Panc1 (cell line): ENCODE measurements around the gene DGKZ. TPM values are rescaled to one million over a fixed set of nuclear protein-coding genes. Genes with fewer than 3 reads are reported as not detected.

Source experiments
- ATAC-seq: fragments of 200-7000 bp; cut with Tn5 transposase; 2 replicates; pipeline ENCODE4 v1.9.1; 2020; ENCODE audit warnings: mild to moderate bottlenecking, moderate library complexity
- BruUV-seq: library from RNA; stranded (reverse); fragments of 400-500 nt; replicated peaks from 2 replicates; lab custom pipeline; 2021; lab: Mats Ljungman, UMichigan
- CTCF ChIA-PET: fragments of 300-600 bp; sonication (Branson Sonifier 250); formaldehyde crosslinking; loops from one replicate; lab custom pipeline; 2022; ENCODE audit warnings: antibody characterized with exemption; lab: Charles Lee
- POLR2A ChIA-PET: fragments of 300-600 bp; sonication (Branson Sonifier 250); formaldehyde crosslinking; loops from one replicate; lab custom pipeline; 2022; ENCODE audit warnings: antibody characterized with exemption; lab: Charles Lee
- DNase-seq: peaks from one replicate; pipeline ENCODE4 v3.0.0-alpha.2; 2010; ENCODE audit warnings: low read depth, low spot score
- H3K27ac ChIP-seq: 2 replicates; pipeline ENCODE4 v1.5.1; 2011; ENCODE audit warnings: mild to moderate bottlenecking, low read length, inconsistent platforms
- H3K27me3 ChIP-seq: fragments of 200-500 bp; sonication (Bioruptor generic); 2 replicates; pipeline ENCODE4 v1.6.0; 2014; ENCODE audit warnings: low read length, inconsistent platforms; ENCODE audit not compliant: control insufficient read depth, insufficient read depth
- H3K36me3 ChIP-seq: fragments of 200-500 bp; sonication (Bioruptor generic); 2 replicates; pipeline ENCODE4 v1.5.1; 2014; ENCODE audit warnings: inconsistent platforms, mild to moderate bottlenecking, low read length, moderate library complexity; ENCODE audit not compliant: control insufficient read depth, insufficient read depth
- H3K4me1 ChIP-seq: 2 replicates; pipeline ENCODE4 v1.5.1; 2011; ENCODE audit warnings: inconsistent platforms, mild to moderate bottlenecking, low read length, moderate library complexity; ENCODE audit not compliant: control insufficient read depth, insufficient read depth
- H3K4me3 ChIP-seq, 2 experiments: 2 replicates each; pipeline ENCODE4 v1.5.1; 2011 to 2012; ENCODE audit warnings: low read depth in 2 of 2, low read length in 2 of 2, mild to moderate bottlenecking in 2 of 2, inconsistent platforms in 1 of 2, moderate library complexity in 1 of 2
- H3K9me3 ChIP-seq: fragments of 200-500 bp; sonication (Bioruptor generic); 2 replicates; pipeline ENCODE4 v1.5.1; 2014; ENCODE audit warnings: low read depth, mild to moderate bottlenecking, inconsistent platforms, low read length, moderate library complexity; ENCODE audit not compliant: control insufficient read depth, insufficient read depth
- POLR2AphosphoS5 ChIP-seq: IDR thresholded peaks from 2 replicates; pipeline ENCODE4 v1.6.1; 2012; ENCODE audit warnings: mild to moderate bottlenecking, low read depth, low read length, moderate library complexity
- REST ChIP-seq, 2 experiments: IDR thresholded peaks; 2 replicates each; pipeline ENCODE4 v1.6.1; 2011 to 2012; ENCODE audit warnings: low read depth in 2 of 2, control low read depth in 1 of 2, low read length in 1 of 2, mild to moderate bottlenecking in 1 of 2, moderate library complexity in 1 of 2; ENCODE audit not compliant: insufficient read depth in 1 of 2
- SIN3A ChIP-seq: IDR thresholded peaks from 2 replicates; pipeline ENCODE4 v1.6.1; 2012; ENCODE audit warnings: low read depth, mild to moderate bottlenecking, low read length, moderate library complexity, borderline replicate concordance; ENCODE audit not compliant: insufficient read depth
- TCF7L2 ChIP-seq: IDR thresholded peaks from 2 replicates; pipeline ENCODE4 v1.6.1; 2011; ENCODE audit warnings: mild to moderate bottlenecking, low read depth, low read length, inconsistent platforms
- in situ Hi-C: cut with HindIII; loops from 2 replicates; pipeline ENCODE4 v1.10.0; 2016; ENCODE audit warnings: low sequenced_read_pairs, low pct_unique_long_range_greater_than_20kb
- intact Hi-C: fragments of 100-400 bp; cut with micrococcal nuclease; formaldehyde crosslinking; loops from one replicate; pipeline ENCODE4 v1.10.0; 2022; ENCODE audit not compliant: unreplicated experiment
- total RNA-seq: library from RNA; stranded (reverse); gene quantifications from one replicate; pipeline ENCODE4 v1.2.1, GENCODE V29; 2021; ENCODE audit not compliant: unreplicated experiment
- TF ChIP-seq, protein P1 (sequence below): fragments of 450-650 bp; IDR thresholded peaks from 2 replicates; pipeline ENCODE4 v1.5.1; 2017; ENCODE audit warnings: mild to moderate bottlenecking

Gene DGKZ
- total RNA-seq, 1 experiment from 2014 or later: 104 TPM

GRCh38 chr11:46374815-46375214, 27.6 kb downstream of the DGKZ start:
- in situ Hi-C loops (no loop called here), intact Hi-C loops (no loop called here)
- DNase-seq (no peak), ATAC-seq (no peak)
- H3K27me3 ChIP-seq: no peaks in the 10 kb centered on the region
- H3K36me3 ChIP-seq: no peaks in the 10 kb centered on the region
- no peak overlapping the region for H3K27ac ChIP-seq
- H3K4me3 ChIP-seq: no peak overlapping the region
- no TSS peak for BruUV-seq
- ChIA-PET CTCF (no interaction called here), POLR2A (no interaction called here)
- H3K4me1 ChIP-seq: peaks cover 13% of the 10 kb centered on the region
- TF ChIP-seq REST (IDR thresholded peaks at IDR 0.05; ENCODE audit: insufficient read depth in 1 of 2, low read depth in 2 of 2, low read length in 1 of 2) (no peak), POLR2AphosphoS5 (no peak), TCF7L2 (no peak), SIN3A (no peak)
- TF ChIP-seq, protein P1, sequence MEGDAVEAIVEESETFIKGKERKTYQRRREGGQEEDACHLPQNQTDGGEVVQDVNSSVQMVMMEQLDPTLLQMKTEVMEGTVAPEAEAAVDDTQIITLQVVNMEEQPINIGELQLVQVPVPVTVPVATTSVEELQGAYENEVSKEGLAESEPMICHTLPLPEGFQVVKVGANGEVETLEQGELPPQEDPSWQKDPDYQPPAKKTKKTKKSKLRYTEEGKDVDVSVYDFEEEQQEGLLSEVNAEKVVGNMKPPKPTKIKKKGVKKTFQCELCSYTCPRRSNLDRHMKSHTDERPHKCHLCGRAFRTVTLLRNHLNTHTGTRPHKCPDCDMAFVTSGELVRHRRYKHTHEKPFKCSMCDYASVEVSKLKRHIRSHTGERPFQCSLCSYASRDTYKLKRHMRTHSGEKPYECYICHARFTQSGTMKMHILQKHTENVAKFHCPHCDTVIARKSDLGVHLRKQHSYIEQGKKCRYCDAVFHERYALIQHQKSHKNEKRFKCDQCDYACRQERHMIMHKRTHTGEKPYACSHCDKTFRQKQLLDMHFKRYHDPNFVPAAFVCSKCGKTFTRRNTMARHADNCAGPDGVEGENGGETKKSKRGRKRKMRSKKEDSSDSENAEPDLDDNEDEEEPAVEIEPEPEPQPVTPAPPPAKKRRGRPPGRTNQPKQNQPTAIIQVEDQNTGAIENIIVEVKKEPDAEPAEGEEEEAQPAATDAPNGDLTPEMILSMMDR: no peak
- H3K9me3 ChIP-seq: no peaks in the 10 kb centered on the region

DNA sequence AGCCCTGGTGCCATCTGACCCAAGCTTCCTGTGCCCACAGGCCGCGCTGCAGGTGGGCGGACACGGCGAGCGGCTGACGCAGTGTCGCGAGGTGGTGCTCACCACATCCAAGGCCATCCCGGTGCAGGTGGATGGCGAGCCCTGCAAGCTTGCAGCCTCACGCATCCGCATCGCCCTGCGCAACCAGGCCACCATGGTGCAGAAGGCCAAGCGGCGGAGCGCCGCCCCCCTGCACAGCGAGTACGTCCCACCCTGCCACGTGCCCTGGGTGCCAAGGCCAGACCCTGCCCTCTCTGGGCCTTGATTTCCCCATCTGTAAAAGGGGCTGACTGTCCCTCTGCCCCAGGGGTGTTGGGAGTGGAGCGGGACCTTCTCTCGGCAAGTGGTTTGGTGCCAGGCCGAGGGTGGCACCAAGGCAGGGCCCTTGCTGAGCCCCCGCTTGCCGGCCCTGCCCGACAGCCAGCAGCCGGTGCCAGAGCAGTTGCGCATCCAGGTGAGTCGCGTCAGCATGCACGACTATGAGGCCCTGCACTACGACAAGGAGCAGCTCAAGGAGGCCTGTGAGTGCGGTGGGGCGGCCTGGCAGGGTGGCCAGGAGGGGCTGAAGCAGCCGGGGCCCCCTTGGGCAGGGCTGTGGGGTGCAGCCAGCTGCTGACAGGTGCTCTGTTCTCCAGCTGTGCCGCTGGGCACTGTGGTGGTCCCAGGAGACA, 28.3 kb downstream of the DGKZ start:
- BruUV-seq: no TSS peak
- intact Hi-C loops: no loop called here
- CTCF ChIA-PET: no interaction called here

More for the DNA sequence above, 28.3 kb downstream of the DGKZ start:
- ATAC-seq (no peak), DNase-seq (no peak)
- Histone ChIP-seq H3K4me3 (no peak overlapping the region), H3K9me3 (no peaks in the 10 kb centered on the region), H3K36me3 (no peaks in the 10 kb centered on the region), H3K27ac (no peak overlapping the region), H3K4me1 (peaks cover 13% of the 10 kb centered on the region), H3K27me3 (no peaks in the 10 kb centered on the region)
- TF ChIP-seq POLR2AphosphoS5: no peak
- TF ChIP-seq TCF7L2: no peak
- no peak for TF ChIP-seq SIN3A
- TF ChIP-seq, protein P1: no peak
- no peak for TF ChIP-seq REST (IDR thresholded peaks at IDR 0.05; ENCODE audit: insufficient read depth in 1 of 2, low read depth in 2 of 2, low read length in 1 of 2)
- POLR2A ChIA-PET: no interaction called here
- in situ Hi-C loops: no loop called here
